ENCODE measurements around the gene GRK1.

- no peak for TF ChIP-seq CTCF (IDR thresholded peaks at IDR 0.05; ENCODE audit: insufficient read depth, low read depth, low read length)
- no peak for TF ChIP-seq EZH2 (IDR thresholded peaks at IDR 0.05; ENCODE audit: insufficient read depth, low read length)
These were observed 18.8 kb upstream of the GRK1 start for GRCh38 chr13:113648216-113648610.
